ENCODE results near the gene RBM20. TPM values are rescaled to one million over a fixed set of nuclear protein-coding genes. Genes with fewer than 3 reads are reported as not detected.

Gene RBM20
- total and polyA plus RNA-seq, 2 experiments from 2014 or later: 3.7 to 4.0 TPM

DNA sequence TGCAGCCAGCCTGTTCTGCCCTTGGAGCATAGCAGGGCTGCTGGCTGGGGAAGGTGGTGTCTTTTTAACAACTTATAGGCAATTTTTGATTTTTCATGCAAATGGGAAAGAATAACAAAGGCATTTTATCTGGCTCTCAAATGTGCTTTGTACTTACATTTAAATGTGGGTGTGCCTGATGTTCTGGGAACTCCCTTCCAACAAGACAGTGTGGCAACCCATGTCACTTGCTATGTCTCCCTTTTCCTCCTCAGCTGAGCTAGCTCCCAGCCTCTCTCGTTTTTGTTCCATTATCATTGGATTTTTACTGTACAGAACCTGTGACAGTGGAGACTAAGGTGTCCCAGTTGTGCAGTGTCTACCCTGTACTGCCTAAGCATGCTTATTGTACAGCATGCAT is 134.1 kb downstream of the RBM20 start:
- H3K27ac ChIP-seq: no peak overlapping the region
- peaks cover 33% of the 10 kb centered on the region for H3K4me1 ChIP-seq (ENCODE audit: insufficient read depth)
- TF ChIP-seq EZH2 (IDR thresholded peaks at IDR 0.05; ENCODE audit: borderline replicate concordance) (no peak), EZH2phosphoT487 (IDR thresholded peaks at IDR 0.05; ENCODE audit: low read depth, severe bottlenecking, unreplicated experiment) (no peak)
- TF ChIP-seq, protein P1, sequence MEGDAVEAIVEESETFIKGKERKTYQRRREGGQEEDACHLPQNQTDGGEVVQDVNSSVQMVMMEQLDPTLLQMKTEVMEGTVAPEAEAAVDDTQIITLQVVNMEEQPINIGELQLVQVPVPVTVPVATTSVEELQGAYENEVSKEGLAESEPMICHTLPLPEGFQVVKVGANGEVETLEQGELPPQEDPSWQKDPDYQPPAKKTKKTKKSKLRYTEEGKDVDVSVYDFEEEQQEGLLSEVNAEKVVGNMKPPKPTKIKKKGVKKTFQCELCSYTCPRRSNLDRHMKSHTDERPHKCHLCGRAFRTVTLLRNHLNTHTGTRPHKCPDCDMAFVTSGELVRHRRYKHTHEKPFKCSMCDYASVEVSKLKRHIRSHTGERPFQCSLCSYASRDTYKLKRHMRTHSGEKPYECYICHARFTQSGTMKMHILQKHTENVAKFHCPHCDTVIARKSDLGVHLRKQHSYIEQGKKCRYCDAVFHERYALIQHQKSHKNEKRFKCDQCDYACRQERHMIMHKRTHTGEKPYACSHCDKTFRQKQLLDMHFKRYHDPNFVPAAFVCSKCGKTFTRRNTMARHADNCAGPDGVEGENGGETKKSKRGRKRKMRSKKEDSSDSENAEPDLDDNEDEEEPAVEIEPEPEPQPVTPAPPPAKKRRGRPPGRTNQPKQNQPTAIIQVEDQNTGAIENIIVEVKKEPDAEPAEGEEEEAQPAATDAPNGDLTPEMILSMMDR (IDR thresholded peaks at IDR 0.05; ENCODE audit: poor library complexity): no peak
- H3K9me3 ChIP-seq (ENCODE audit: low read depth): no peaks in the 10 kb centered on the region
- no peak overlapping the region for H2AFZ ChIP-seq
- no peak for DNase-seq (ENCODE audit: low spot score)
- no peaks in the 10 kb centered on the region for H3K9me2 ChIP-seq (replicated peaks; ENCODE audit: insufficient read depth)
- WGBS (ENCODE audit: low lambda C conversion rate, missing lambda C conversion rate): 77% methylated on average over 1 of the region's 1 CpG
- no peaks in the 10 kb centered on the region for H3K36me3 ChIP-seq (replicated peaks; ENCODE audit: insufficient read depth, low read depth)
- no peaks in the 10 kb centered on the region for H4K20me1 ChIP-seq (ENCODE audit: insufficient read depth, poor library complexity, severe bottlenecking)
- H3K27me3 ChIP-seq: no peaks in the 10 kb centered on the region
- no peaks in the 10 kb centered on the region for H3K79me2 ChIP-seq
- H3K4me2 ChIP-seq: no peak overlapping the region
- no peak overlapping the region for H3K4me3 ChIP-seq

DNA sequence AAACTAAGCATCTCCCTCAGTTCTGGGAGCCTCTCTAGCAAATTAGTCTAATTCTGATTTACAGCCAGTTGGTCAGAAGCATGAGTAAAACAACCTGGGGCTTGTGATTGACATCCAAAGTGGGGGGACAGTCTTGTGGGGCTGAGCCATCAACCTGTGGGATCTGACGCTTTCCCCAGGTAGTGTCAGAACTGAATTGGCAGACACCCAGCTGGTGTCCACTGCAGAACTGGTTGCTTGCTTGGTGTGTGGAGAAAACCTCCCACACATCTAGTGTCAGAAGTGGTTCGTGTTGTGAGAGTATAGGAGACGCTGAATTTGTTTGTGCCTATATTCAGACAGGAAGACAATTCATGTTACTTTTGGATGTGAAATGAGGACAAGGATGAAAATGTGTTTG is 135.4 kb downstream of the RBM20 start:
- Histone ChIP-seq H3K36me3 (replicated peaks; ENCODE audit: insufficient read depth, low read depth) (no peaks in the 10 kb centered on the region), H3K27me3 (no peaks in the 10 kb centered on the region), H3K27ac (no peak overlapping the region), H3K9me3 (ENCODE audit: low read depth) (no peaks in the 10 kb centered on the region), H3K4me2 (no peak overlapping the region), H3K4me3 (no peak overlapping the region), H2AFZ (no peak overlapping the region), H3K79me2 (no peaks in the 10 kb centered on the region), H4K20me1 (ENCODE audit: insufficient read depth, poor library complexity, severe bottlenecking) (no peaks in the 10 kb centered on the region), H3K4me1 (ENCODE audit: insufficient read depth) (peaks cover 23% of the 10 kb centered on the region), H3K9me2 (replicated peaks; ENCODE audit: insufficient read depth) (no peaks in the 10 kb centered on the region)
- DNase-seq (ENCODE audit: low spot score): no peak
- no peak for TF ChIP-seq EZH2 (IDR thresholded peaks at IDR 0.05; ENCODE audit: borderline replicate concordance)
- TF ChIP-seq, protein P1 (IDR thresholded peaks at IDR 0.05; ENCODE audit: poor library complexity): no peak
- WGBS (ENCODE audit: low lambda C conversion rate, missing lambda C conversion rate): 68% methylated on average over 3 of the region's 3 CpGs

DNA sequence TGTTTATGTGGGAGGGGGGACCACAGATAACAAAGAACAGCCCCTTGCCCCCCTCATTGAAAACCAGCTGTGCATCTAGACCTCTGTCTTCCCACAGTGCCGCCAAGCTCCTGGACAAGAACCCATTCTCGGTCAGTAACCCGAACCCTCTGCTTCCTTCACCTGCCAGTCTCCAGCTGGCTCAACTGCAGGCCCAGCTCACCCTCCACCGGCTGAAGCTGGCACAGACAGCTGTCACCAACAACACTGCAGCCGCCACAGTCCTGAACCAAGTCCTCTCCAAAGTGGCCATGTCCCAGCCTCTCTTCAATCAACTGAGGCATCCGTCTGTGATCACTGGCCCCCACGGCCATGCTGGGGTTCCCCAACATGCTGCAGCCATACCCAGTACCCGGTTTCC is 136.6 kb downstream of the RBM20 start:
- H3K4me3 ChIP-seq: no peak overlapping the region
- WGBS (ENCODE audit: low lambda C conversion rate, missing lambda C conversion rate): 94% methylated on average over 8 of the region's 8 CpGs
- TF ChIP-seq, protein P1 (IDR thresholded peaks at IDR 0.05; ENCODE audit: poor library complexity): no peak
- no peak for TF ChIP-seq EZH2phosphoT487 (IDR thresholded peaks at IDR 0.05; ENCODE audit: low read depth, severe bottlenecking, unreplicated experiment)
- no peak for TF ChIP-seq EZH2 (IDR thresholded peaks at IDR 0.05; ENCODE audit: borderline replicate concordance)
- H3K36me3 ChIP-seq (replicated peaks; ENCODE audit: insufficient read depth, low read depth): no peaks in the 10 kb centered on the region
- no peaks in the 10 kb centered on the region for H4K20me1 ChIP-seq (ENCODE audit: insufficient read depth, poor library complexity, severe bottlenecking)
- H2AFZ ChIP-seq: no peak overlapping the region
- H3K4me2 ChIP-seq: no peak overlapping the region
- no peaks in the 10 kb centered on the region for H3K9me2 ChIP-seq (replicated peaks; ENCODE audit: insufficient read depth)
- H3K9me3 ChIP-seq (ENCODE audit: low read depth): no peaks in the 10 kb centered on the region
- no peaks in the 10 kb centered on the region for H3K79me2 ChIP-seq
- no peak overlapping the region for H3K27ac ChIP-seq
- no peaks in the 10 kb centered on the region for H3K27me3 ChIP-seq
- H3K4me1 ChIP-seq (ENCODE audit: insufficient read depth): peaks cover 17% of the 10 kb centered on the region
- DNase-seq (ENCODE audit: low spot score): no peak

DNA sequence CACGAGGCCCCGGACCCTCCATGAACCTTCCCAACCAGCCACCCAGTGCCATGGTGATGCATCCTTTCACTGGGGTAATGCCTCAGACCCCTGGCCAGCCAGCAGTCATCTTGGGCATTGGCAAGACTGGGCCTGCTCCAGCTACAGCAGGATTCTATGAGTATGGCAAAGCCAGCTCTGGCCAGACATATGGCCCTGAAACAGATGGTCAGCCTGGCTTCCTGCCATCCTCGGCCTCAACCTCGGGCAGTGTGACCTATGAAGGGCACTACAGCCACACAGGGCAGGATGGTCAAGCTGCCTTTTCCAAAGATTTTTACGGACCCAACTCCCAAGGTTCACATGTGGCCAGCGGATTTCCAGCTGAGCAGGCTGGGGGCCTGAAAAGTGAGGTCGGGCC is 137.0 kb downstream of the RBM20 start:
- Histone ChIP-seq H3K79me2 (no peaks in the 10 kb centered on the region), H3K4me1 (ENCODE audit: insufficient read depth) (peaks cover 17% of the 10 kb centered on the region), H3K4me3 (no peak overlapping the region), H3K27ac (no peak overlapping the region), H3K4me2 (no peak overlapping the region), H3K9me2 (replicated peaks; ENCODE audit: insufficient read depth) (no peaks in the 10 kb centered on the region), H2AFZ (no peak overlapping the region), H4K20me1 (ENCODE audit: insufficient read depth, poor library complexity, severe bottlenecking) (no peaks in the 10 kb centered on the region), H3K36me3 (replicated peaks; ENCODE audit: insufficient read depth, low read depth) (no peaks in the 10 kb centered on the region), H3K27me3 (no peaks in the 10 kb centered on the region), H3K9me3 (ENCODE audit: low read depth) (no peaks in the 10 kb centered on the region)
- 97% methylated on average over 7 of the region's 7 CpGs for WGBS (ENCODE audit: low lambda C conversion rate, missing lambda C conversion rate)
- DNase-seq (ENCODE audit: low spot score): no peak
- TF ChIP-seq, protein P1 (IDR thresholded peaks at IDR 0.05; ENCODE audit: poor library complexity): no peak
- TF ChIP-seq EZH2phosphoT487 (IDR thresholded peaks at IDR 0.05; ENCODE audit: low read depth, severe bottlenecking, unreplicated experiment): no peak
- no peak for TF ChIP-seq EZH2 (IDR thresholded peaks at IDR 0.05; ENCODE audit: borderline replicate concordance)

Measured in hepatocyte (in vitro differentiated cells).